OCI-LY7 (cell line): ENCODE data around the gene DIAPH2. TPM values are rescaled to one million over a fixed set of nuclear protein-coding genes. Genes with fewer than 3 reads are reported as not detected.

ENCODE experiments used
- BruUV-seq: library from RNA; stranded (reverse); fragments of 400-500 nt; replicated peaks from 2 replicates; lab custom pipeline; 2021; lab: Mats Ljungman, UMichigan
- CTCF ChIA-PET: fragments of 300-600 bp; sonication (Branson Sonifier 250); formaldehyde crosslinking; loops from one replicate; lab custom pipeline; 2022; ENCODE audit warnings: antibody characterized with exemption; ENCODE audit not compliant: unreplicated experiment; lab: Charles Lee
- POLR2A ChIA-PET: fragments of 300-600 bp; sonication (Branson Sonifier 250); formaldehyde crosslinking; loops from one replicate; lab custom pipeline; 2022; ENCODE audit warnings: antibody characterized with exemption; lab: Charles Lee
- DNase-seq: peaks from one replicate; pipeline ENCODE4 v3.0.0-alpha.2; 2015; ENCODE audit warnings: low spot score
- H2AFZ ChIP-seq: fragments of 200-600 bp; sonication (generic), shearing (Covaris generic); 2 replicates; pipeline ENCODE4 v1.6.1; 2014; ENCODE audit warnings: mild to moderate bottlenecking, antibody characterized with exemption, low read length, moderate library complexity
- H3K27ac ChIP-seq: fragments of 200-600 bp; sonication (generic); 2 replicates; pipeline ENCODE4 v1.5.1; 2014; ENCODE audit warnings: mixed run types, low read depth, mild to moderate bottlenecking, moderate library complexity, low read length, inconsistent platforms; ENCODE audit not compliant: poor library complexity, severe bottlenecking
- H3K36me3 ChIP-seq: fragments of 200-600 bp; sonication (generic); 2 replicates; pipeline ENCODE4 v1.6.1; 2014; ENCODE audit warnings: mild to moderate bottlenecking, antibody characterized with exemption, low read length, moderate library complexity, mixed read lengths; ENCODE audit not compliant: insufficient read depth
- H3K4me1 ChIP-seq: fragments of 200-600 bp; sonication (generic); 2 replicates; pipeline ENCODE4 v1.5.1; 2014; ENCODE audit warnings: mild to moderate bottlenecking, low read length; ENCODE audit not compliant: insufficient read depth, poor library complexity, severe bottlenecking
- H3K4me2 ChIP-seq: fragments of 200-600 bp; sonication (generic); 2 replicates; pipeline ENCODE4 v1.6.1; 2014; ENCODE audit warnings: mild to moderate bottlenecking, low read length
- H3K4me3 ChIP-seq: fragments of 200-600 bp; sonication (generic); 2 replicates; pipeline ENCODE4 v1.5.1; 2014; ENCODE audit warnings: mild to moderate bottlenecking, low read depth, low read length; ENCODE audit not compliant: poor library complexity, severe bottlenecking
- H3K79me2 ChIP-seq: fragments of 200-600 bp; sonication (generic); 2 replicates; pipeline ENCODE4 v1.6.1; 2016; ENCODE audit warnings: low read depth, mild to moderate bottlenecking, low read length, moderate library complexity, mixed read lengths; ENCODE audit not compliant: insufficient read depth
- H3K9me2 ChIP-seq: fragments of 200-600 bp; sonication (generic); 2 replicates; pipeline ENCODE4 v1.6.1; 2016; ENCODE audit warnings: mild to moderate bottlenecking, low read length, mixed read lengths; ENCODE audit not compliant: insufficient read depth
- H3K9me3 ChIP-seq: fragments of 200-600 bp; sonication (generic); 2 replicates; pipeline ENCODE4 v1.6.1; 2014; ENCODE audit warnings: mild to moderate bottlenecking, mixed run types, low read length, mixed read lengths
- H4K20me1 ChIP-seq: fragments of 200-600 bp; sonication (generic); 2 replicates; pipeline ENCODE4 v1.6.1; 2014; ENCODE audit warnings: mild to moderate bottlenecking, antibody characterized with exemption, low read length, moderate library complexity, mixed read lengths; ENCODE audit not compliant: insufficient read depth
- EZH2phosphoT487 ChIP-seq: fragments of 200-600 bp; sonication (generic); IDR thresholded peaks from 2 replicates; pipeline ENCODE4 v1.6.1; 2018; ENCODE audit warnings: low read depth, borderline replicate concordance, mild to moderate bottlenecking, mixed run types, antibody characterized with exemption, low read length, moderate library complexity, mixed read lengths
- intact Hi-C: fragments of 100-400 bp; cut with micrococcal nuclease; formaldehyde crosslinking; loops from one replicate; pipeline ENCODE4 v1.10.0; 2022; ENCODE audit not compliant: unreplicated experiment
- total RNA-seq, 2 experiments: library from RNA; depleted of rRNA in 1 of 2; stranded (reverse); fragments of >200 nt in 1 of 2; shearing (Covaris generic) in 1 of 2; gene quantifications; 2 replicates each; pipeline ENCODE4 v1.2.3, GENCODE V29; 2014 to 2022
- TF ChIP-seq, protein P1 (sequence below): fragments of 200-600 bp; sonication (generic); conservative IDR thresholded peaks from 2 replicates; pipeline ENCODE4 v1.5.1; 2014; ENCODE audit warnings: mild to moderate bottlenecking, antibody characterized with exemption, low read length, moderate library complexity, mixed read lengths

Gene DIAPH2
- total RNA-seq, 2 experiments from 2014 or later, result 21.3 to 21.5 TPM

DNA sequence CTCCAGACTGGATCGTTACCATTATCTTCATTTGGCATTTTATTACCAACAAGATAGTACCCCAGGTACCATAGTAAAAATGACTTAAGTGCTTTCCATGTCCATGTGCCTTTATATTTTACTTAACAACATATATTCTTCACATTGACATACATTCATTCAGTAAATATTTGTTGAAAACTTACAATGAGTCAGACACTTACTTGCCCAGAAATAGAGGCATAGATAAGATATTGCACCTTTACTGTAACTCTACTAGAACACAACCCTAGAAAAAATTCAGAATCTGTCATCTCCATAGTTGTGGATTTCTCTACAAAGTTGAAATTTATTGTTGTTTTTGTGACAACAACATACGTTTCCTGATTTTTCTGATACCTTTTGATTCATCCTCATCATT lies 839.7 kb downstream of the DIAPH2 start:
- H3K4me3 ChIP-seq, result no peak overlapping the region
- CTCF ChIA-PET, result no interaction called here
- no peaks in the 10 kb centered on the region for H3K9me3 ChIP-seq
- H3K27ac ChIP-seq, result no peak overlapping the region
- H2AFZ ChIP-seq, result no peak overlapping the region
- no peak for DNase-seq
- no peak overlapping the region for H3K4me2 ChIP-seq
- peaks cover 16% of the 10 kb centered on the region for H3K4me1 ChIP-seq
- H3K36me3 ChIP-seq, result no peaks in the 10 kb centered on the region; the same call in 1 of the 2 replicates
- H4K20me1 ChIP-seq, result no peaks in the 10 kb centered on the region
- no peaks in the 10 kb centered on the region for H3K9me2 ChIP-seq
- POLR2A ChIA-PET, result interaction anchor here (0.6 kb wide), 2 partner anchors 16 to 461 kb away, joined by 3 to 5 read pairs; no protein-coding TSS in a partner anchor
- intact Hi-C loops, result no loop called here
- no peak for TF ChIP-seq EZH2phosphoT487
- TF ChIP-seq, protein P1, sequence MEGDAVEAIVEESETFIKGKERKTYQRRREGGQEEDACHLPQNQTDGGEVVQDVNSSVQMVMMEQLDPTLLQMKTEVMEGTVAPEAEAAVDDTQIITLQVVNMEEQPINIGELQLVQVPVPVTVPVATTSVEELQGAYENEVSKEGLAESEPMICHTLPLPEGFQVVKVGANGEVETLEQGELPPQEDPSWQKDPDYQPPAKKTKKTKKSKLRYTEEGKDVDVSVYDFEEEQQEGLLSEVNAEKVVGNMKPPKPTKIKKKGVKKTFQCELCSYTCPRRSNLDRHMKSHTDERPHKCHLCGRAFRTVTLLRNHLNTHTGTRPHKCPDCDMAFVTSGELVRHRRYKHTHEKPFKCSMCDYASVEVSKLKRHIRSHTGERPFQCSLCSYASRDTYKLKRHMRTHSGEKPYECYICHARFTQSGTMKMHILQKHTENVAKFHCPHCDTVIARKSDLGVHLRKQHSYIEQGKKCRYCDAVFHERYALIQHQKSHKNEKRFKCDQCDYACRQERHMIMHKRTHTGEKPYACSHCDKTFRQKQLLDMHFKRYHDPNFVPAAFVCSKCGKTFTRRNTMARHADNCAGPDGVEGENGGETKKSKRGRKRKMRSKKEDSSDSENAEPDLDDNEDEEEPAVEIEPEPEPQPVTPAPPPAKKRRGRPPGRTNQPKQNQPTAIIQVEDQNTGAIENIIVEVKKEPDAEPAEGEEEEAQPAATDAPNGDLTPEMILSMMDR, result no peak
- BruUV-seq, result no TSS peak
- no peaks in the 10 kb centered on the region for H3K79me2 ChIP-seq

DNA sequence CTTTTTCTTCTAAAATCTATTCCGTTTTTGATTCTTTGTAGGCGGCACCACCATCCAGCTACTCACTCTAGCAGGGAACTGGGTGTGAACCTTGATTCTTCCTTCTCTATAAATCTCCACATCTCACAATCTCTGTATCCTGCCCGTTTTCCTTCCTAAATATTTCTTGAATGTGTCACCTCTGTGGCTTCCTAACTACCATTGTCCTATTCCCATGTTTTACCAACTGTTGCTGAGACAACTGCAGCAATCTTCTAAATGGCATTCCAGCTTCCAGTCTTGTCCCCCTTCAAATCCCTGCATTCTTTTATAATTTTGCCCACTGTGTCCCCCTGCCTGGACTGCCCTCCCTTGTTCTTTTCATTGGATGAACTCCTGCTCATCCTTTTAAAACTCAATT lies 840.4 kb downstream of the DIAPH2 start:
- TF ChIP-seq, protein P1, result no peak
- no peak for TF ChIP-seq EZH2phosphoT487
- Histone ChIP-seq H3K4me2 (no peak overlapping the region), H3K27ac (no peak overlapping the region), H3K9me2 (no peaks in the 10 kb centered on the region), H3K9me3 (no peaks in the 10 kb centered on the region), H3K4me1 (peaks cover 16% of the 10 kb centered on the region), H4K20me1 (no peaks in the 10 kb centered on the region), H3K36me3 (no peaks in the 10 kb centered on the region; the same call in 1 of the 2 replicates), H3K79me2 (no peaks in the 10 kb centered on the region), H2AFZ (no peak overlapping the region), H3K4me3 (no peak overlapping the region)
- POLR2A ChIA-PET, result interaction anchor here (0.6 kb wide), 1 partner anchor 346 kb away, joined by 4 read pairs; no protein-coding TSS in a partner anchor
- DNase-seq, result no peak
- no TSS peak for BruUV-seq
- intact Hi-C loops, result no loop called here
- CTCF ChIA-PET, result no interaction called here

DNA sequence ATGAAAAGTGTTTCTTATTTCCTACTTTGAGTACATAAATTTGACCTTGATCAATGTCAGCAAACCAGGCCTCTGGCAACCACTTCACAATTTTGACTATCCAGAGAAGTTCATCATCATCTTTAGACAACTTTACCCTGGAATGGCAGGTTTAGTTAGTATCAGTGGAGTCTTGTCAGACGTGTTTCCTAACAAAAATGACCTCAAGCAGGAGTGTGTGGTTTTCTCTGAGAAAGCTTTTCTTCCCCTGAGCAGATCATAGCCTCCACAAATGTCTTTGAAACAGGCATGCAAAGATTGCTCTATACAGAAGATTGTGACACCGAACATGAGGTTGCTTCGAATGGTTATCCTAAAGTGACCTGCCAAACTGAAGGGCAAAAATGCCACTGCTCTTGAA lies 841.3 kb downstream of the DIAPH2 start:
- Histone ChIP-seq H3K36me3 (no peaks in the 10 kb centered on the region; the same call in 1 of the 2 replicates), H3K79me2 (no peaks in the 10 kb centered on the region), H3K4me3 (no peak overlapping the region), H3K9me2 (no peaks in the 10 kb centered on the region), H3K9me3 (no peaks in the 10 kb centered on the region), H3K27ac (no peak overlapping the region), H3K4me2 (no peak overlapping the region), H4K20me1 (no peaks in the 10 kb centered on the region), H3K4me1 (peaks cover 16% of the 10 kb centered on the region), H2AFZ (no peak overlapping the region)
- TF ChIP-seq, protein P1, result no peak
- TF ChIP-seq EZH2phosphoT487, result no peak
- ChIA-PET CTCF (no interaction called here), POLR2A (no interaction called here)
- intact Hi-C loops, result no loop called here
- BruUV-seq, result no TSS peak
- DNase-seq, result no peak
